Adrenal gland (tissue), 12 donors: ENCODE data around the gene SLC13A5. TPM values are rescaled to one million over a fixed set of nuclear protein-coding genes. Genes with fewer than 3 reads are reported as not detected.
"Not testable (repeated sequence)": the region's sequence is repeated elsewhere in the genome, so short reads cannot be mapped to it uniquely, and the experiment has no call there.

ENCODE experiments used
- DNase-seq, 7 donors: peaks; one replicate each; pipeline ENCODE4 v3.0.0-alpha.2; 2019 to 2020
- H3K27ac ChIP-seq, 5 donors: fragments of 200-600 bp; sonication (generic) in 4 of 5; 1 replicate in 3 of 5; 2 replicates in 2 of 5; pipeline versions ENCODE4 v1.5.1 to v1.8.0; 2016 to 2020; ENCODE audit warnings: mild to moderate bottlenecking in 1 of 5
- H3K27me3 ChIP-seq: fragments of 200-600 bp; 2 replicates; pipeline ENCODE4 v1.8.0; 2021
- H3K36me3 ChIP-seq, 2 donors: fragments of 200-600 bp; replicated peaks in 1 of 2; 1 replicate in 1 of 2; 2 replicates in 1 of 2; pipeline versions ENCODE4 v1.5.1 to v1.8.0; 2018 to 2022
- H3K4me1 ChIP-seq, 2 donors: fragments of 200-600 bp; replicated peaks in 1 of 2; 1 replicate in 1 of 2; 2 replicates in 1 of 2; pipeline versions ENCODE4 v1.5.1 to v1.8.0; 2018 to 2021
- H3K4me3 ChIP-seq, 4 donors: fragments of 200-600 bp; sonication (generic) in 3 of 4; one replicate each; pipeline ENCODE4 v1.5.1; 2016 to 2018
- H3K9me3 ChIP-seq, 3 donors: fragments of 200-600 bp; sonication (generic) in 1 of 3; replicated peaks in 1 of 3; 1 replicate in 2 of 3; 2 replicates in 1 of 3; pipeline versions ENCODE4 v1.5.1 to v1.8.0; 2016 to 2021
- CTCF ChIP-seq, 6 experiments: fragments of 450-650 bp in 4 of 6; fragments of 200-600 bp in 2 of 6; sonication (generic) in 1 of 6; IDR thresholded peaks; 1 replicate in 5 of 6; 2 replicates in 1 of 6; pipeline versions ENCODE4 v1.5.1 to v1.8.0; 2016 to 2021; ENCODE audit warnings: antibody characterized with exemption in 6 of 6, mild to moderate bottlenecking in 2 of 6, moderate library complexity in 1 of 6
- POLR2A ChIP-seq, 2 donors: fragments of 450-650 bp; IDR thresholded peaks; one replicate each; pipeline ENCODE4 v1.6.1; 2017; ENCODE audit warnings: antibody characterized with exemption in 2 of 2, mild to moderate bottlenecking in 2 of 2, moderate library complexity in 1 of 2
- WGBS, 4 donors: extraction: QIAGEN DNeasy Blood & Tissue Kit in 2 of 4; methylation state at CpG; one replicate each; pipeline versions ENCODE4 v1.1.5 to v1.1.7; 2013 to 2017; 5-methylcytosine and 5-hydroxymethylcytosine counted together
- intact Hi-C, 2 donors: fragments of 100-400 bp; cut with DNase I; formaldehyde crosslinking; loops; one replicate each; pipeline versions ENCODE4 v1.14.1 to v1.15.0; 2022 to 2023
- polyA plus RNA-seq, 3 donors: library from polyadenylated mRNA; stranded (reverse); fragments of 200-250 nt in 2 of 3; fragments of 350-450 nt in 1 of 3; fragmentation: Illumina TruSeq in 1 of 3; extraction: RNeasy Lipid Tissue Mini Kit (QIAGEN cat#74804) in 1 of 3; gene quantifications; one replicate each; pipeline ENCODE4 v1.2.3, GENCODE V29; 2013 to 2014
- total RNA-seq, 9 donors: library from RNA; depleted of rRNA in 4 of 9; stranded (reverse); fragments of >200 nt in 4 of 9; fragments of 120-200 nt in 1 of 9; fragmentation: NEBNext Ultra II Directional in 1 of 9; extraction: Animal tissue kit (Norgen Biotek cat#: 25700) in 1 of 9; gene quantifications; one replicate each; pipeline versions ENCODE4 v1.1.0 to v1.2.4, GENCODE V29; 2013 to 2023
- donor health status: healthy with polysubstance abuse.
- donor health status: Bipolar disorder and iron deficiency.
- donor health status: DM: yes; HTN: yes; CAD: no.
- donor health status: DM: no; HTN: no; CAD: no.
- donor health status: DM: no; HTN: no; CAD: no.
- donor health status: DM: yes; HTN: yes; CAD: no.

The SLC13A5 gene
- total and polyA plus RNA-seq, 12 donors = 0.97 to 7.2 (median 3.6) TPM; not detected in 2

- Histone ChIP-seq H3K4me1 (no peaks in the 10 kb centered on the region), H3K4me3 (no peak overlapping the region), H3K36me3 (no peaks in the 10 kb centered on the region), H3K27ac (no peak overlapping the region), H3K9me3 (no peaks in the 10 kb centered on the region), H3K27me3 (no peaks in the 10 kb centered on the region)
- TF ChIP-seq CTCF (IDR thresholded peaks at IDR 0.05) = no peak
- TF ChIP-seq POLR2A (IDR thresholded peaks at IDR 0.05) = no peak
- WGBS, 4 donors = 62 to 74% (median 69%) methylated on average over 4 to 9 of the region's 9 CpGs
- intact Hi-C loops = loop anchor here (10.0 kb wide), 3 partner anchors 115 to 345 kb away; partner anchors contain the start of gene FBXO39 (in 1 of the 2)
- no peak for DNase-seq
Measured at GRCh38 chr17:6660101-6660500, 53.1 kb downstream of the SLC13A5 start.

- 84 to 95% (median 92%) methylated on average over 2 to 5 of the region's 5 CpGs for WGBS, 4 donors
- H3K27ac ChIP-seq, H3K9me3 ChIP-seq, H3K36me3 ChIP-seq, H3K4me3 ChIP-seq, H3K27me3 ChIP-seq, H3K4me1 ChIP-seq, DNase-seq, intact Hi-C loops: not testable (repeated sequence)
Measured at GRCh38 chr17:6658411-6658810, 54.8 kb downstream of the SLC13A5 start.

GRCh38 chr17:6657633-6658287 lies 55.4 kb downstream of the SLC13A5 start:
- no peaks in the 10 kb centered on the region for H3K9me3 ChIP-seq
- H3K36me3 ChIP-seq = no peaks in the 10 kb centered on the region
- WGBS, 4 donors = 75 to 82% (median 80%) methylated on average over 18 of the region's 18 CpGs
- no peak for DNase-seq
- no peak for TF ChIP-seq POLR2A (IDR thresholded peaks at IDR 0.05)
- TF ChIP-seq CTCF (IDR thresholded peaks at IDR 0.05) = no peak
- H3K4me3 ChIP-seq = no peak overlapping the region
- no peak overlapping the region for H3K27ac ChIP-seq
- no peaks in the 10 kb centered on the region for H3K27me3 ChIP-seq
- intact Hi-C loops = no loop called here
- H3K4me1 ChIP-seq = peaks cover 0 to 7% of the 10 kb centered on the region in 2 donors

DNA sequence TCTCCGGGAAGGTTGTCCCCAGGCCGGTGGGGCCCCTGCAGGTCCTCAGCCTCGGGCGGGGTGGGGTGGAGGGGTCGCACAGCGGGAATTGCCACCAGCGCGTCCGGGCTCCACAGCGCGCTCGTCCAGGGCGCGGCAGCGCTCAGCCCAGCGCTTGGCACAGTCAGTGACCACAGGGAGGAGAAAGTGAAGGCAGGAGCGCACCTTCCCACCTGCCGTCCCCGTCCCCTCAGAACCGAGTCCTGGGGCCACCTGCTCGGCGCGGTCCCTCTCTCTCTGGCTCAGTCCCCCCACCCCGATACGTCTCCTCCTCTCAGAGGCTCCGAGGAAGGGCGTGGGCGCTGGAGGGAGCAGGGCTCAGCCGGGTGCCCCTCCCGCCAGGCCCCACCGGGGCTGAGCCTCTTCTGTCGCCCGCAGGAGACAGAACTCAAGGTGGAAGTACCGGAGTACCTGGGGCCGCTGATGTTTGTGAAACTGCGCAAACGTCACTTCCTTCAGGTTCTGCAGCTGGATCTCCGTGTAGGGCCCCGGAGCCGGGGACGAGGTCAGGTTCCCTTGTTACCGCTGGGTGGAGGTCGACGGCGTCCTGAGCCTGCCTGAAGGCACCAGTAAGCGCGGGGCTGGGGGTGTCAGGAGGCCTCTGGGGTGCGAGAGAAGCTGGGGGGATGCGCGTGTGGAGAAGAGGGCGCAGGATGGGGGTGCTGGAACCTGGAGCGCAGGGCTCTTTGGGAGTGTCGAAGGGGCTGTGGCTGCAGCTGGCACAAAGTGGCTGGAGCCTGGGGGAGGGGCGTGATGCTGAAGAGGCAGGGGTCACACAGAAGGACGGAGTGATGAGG lies 56.2 kb downstream of the SLC13A5 start:
- H3K4me1 ChIP-seq = peaks cover 6 to 14% of the 10 kb centered on the region in 2 donors
- WGBS, 4 donors = 7 to 20% (median 13%) methylated on average over 14 to 53 of the region's 55 CpGs
- H3K27ac ChIP-seq, H3K27me3 ChIP-seq, H3K4me3 ChIP-seq, H3K36me3 ChIP-seq, H3K9me3 ChIP-seq, intact Hi-C loops, DNase-seq: not testable (repeated sequence)

DNA sequence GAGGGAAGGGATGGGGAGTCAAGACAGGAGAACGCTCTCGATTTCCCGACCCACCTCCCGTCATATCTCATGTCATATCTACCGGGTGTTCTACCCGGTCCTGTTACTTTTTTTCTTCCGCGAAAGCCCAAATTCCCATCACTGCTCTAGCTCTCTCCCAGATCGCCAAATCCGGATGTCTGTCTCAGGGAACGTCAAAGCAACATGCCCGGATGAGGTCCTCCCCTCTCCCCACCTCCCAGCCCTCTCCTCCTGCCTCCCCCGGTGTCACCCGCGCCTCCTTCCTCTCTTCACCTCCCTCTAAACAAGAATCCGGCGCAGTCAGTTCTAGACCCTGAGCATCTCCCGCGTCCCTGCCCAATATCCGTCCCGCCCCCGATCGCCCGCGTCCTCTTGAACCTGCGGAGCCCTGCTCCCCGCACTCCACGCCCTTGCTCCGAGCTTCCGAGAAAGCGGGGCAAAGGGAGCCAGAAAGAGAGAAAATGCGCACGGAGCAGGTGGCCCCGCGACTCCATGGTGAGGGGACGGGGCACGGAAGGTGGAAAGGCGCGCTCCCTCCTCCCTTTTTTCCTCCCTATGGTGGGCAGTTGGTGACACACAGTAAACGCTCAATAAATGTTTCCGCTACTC lies 57.3 kb downstream of the SLC13A5 start:
- H3K9me3 ChIP-seq, H3K27me3 ChIP-seq, H3K27ac ChIP-seq, DNase-seq, intact Hi-C loops, H3K36me3 ChIP-seq, H3K4me3 ChIP-seq: not testable (repeated sequence)
- H3K4me1 ChIP-seq = peaks cover 10 to 18% of the 10 kb centered on the region in 2 donors
- WGBS, 4 donors = 2 to 12% (median 7%) methylated on average over 14 to 36 of the region's 41 CpGs
